CD4-positive, alpha-beta T cell treated with Interferon alpha-2 for 1 hour (primary cell): ENCODE data around the gene VWC2L.

ENCODE experiments used
- DNase-seq, 2 donors: peaks; one replicate each; pipeline ENCODE4 v3.0.0-alpha.2; 2020 to 2022

VWC2L gene

GRCh38 chr2:214542866-214543265 is 132.0 kb downstream of the VWC2L start:
- DNase-seq = no peak

DNA sequence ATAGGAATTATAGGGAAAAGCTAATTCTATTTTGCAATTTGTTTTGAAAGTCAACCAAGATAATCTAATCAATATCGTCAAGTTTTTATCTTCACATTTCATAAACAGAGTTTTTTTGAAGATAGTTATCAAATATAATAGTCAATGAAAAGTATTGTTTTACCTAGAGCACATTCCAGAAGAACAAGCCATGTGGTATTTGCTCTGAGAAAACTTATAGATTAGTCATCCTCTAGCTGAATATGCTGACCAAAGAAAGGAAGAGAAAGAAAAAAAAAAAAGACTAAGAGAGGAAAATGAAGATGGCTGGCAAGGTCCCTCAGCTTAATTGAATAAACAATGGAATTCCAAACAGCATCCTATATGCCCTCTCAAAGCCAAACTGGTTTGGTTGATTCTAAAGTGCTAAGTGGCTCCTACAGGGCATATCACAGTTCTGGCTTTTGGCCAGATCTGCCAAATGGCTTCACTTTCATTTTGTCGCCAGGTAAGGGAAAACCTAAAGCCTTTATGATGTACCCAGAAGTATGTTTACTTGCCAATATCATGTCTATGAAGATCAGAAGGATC is 132.6 kb downstream of the VWC2L start:
- no peak for DNase-seq

GRCh38 chr2:214545898-214546542 is 135.2 kb downstream of the VWC2L start:
- no peak for DNase-seq

GRCh38 chr2:214547931-214548330 is 137.1 kb downstream of the VWC2L start:
- no peak for DNase-seq

DNA sequence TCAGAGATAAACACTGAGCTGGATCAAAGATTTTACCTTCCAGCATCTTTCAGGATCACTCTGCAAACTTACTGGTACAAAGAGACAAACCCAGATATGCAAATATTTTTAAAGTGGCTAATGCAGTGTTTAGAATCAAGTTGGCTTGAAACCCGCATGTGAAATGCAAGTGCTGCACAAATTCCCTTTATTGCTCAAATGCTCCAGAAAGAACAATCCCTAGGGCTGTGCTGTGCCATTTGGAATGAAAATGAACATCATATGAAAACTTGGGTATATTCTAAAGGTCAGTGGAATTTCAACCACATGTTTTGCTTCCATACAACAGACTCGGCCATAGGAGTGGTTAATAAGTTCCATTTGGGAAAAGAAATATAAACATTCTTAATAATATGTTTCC is 139.1 kb downstream of the VWC2L start:
- DNase-seq = no peak

GRCh38 chr2:214550786-214551185 is 139.9 kb downstream of the VWC2L start:
- DNase-seq = no peak

DNA sequence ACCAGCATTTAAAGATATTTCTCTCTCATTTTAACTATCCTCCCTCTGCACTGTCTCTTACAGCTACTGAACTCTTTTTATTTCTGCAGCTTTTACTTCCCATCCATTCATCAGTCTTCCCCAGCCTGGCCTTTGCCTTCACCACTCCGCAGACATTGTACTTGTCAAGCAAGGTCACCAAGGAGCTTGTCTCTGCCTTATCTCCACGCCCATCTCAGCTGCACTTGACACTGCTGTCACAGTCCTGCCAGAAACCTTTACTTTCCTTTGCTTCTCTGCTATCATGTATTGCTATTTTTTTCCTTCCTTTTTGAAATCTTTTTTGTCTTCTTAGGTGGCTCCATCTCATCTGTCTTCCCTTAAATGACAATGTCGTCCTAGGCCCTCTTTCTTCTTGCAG is 147.0 kb downstream of the VWC2L start:
- no peak for DNase-seq

GRCh38 chr2:214558341-214558740 is 147.5 kb downstream of the VWC2L start:
- DNase-seq = no peak

GRCh38 chr2:214560176-214560575 is 149.3 kb downstream of the VWC2L start:
- DNase-seq = no peak

DNA sequence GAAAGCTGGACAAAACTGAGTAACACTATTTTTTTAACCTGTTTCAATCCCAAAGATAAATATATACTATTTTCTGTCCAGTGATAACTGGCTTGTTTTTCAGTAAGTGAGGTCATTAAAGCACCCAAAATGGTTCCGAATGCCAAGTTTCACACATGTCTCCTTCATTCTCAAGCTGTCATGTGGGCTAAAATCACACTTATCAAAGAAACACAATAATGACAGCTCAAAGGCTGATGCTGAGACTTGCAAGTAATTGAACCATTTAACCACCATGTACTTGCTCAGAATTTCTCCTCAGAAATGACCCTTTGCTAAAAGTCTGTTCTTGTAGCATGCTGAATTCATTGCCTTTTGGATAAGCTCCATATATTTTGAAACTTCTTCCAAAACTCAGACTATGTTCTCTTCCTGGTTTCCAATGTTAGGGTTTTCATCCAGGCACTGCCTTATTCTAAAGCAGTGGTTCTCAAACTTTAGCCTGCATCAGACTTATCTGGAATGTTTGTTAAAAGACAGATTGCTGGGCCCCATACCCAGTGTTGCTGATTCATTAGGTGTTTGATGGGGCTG is 149.8 kb downstream of the VWC2L start:
- no peak for DNase-seq

GRCh38 chr2:214565246-214565645 is 154.4 kb downstream of the VWC2L start:
- DNase-seq = no peak

DNA sequence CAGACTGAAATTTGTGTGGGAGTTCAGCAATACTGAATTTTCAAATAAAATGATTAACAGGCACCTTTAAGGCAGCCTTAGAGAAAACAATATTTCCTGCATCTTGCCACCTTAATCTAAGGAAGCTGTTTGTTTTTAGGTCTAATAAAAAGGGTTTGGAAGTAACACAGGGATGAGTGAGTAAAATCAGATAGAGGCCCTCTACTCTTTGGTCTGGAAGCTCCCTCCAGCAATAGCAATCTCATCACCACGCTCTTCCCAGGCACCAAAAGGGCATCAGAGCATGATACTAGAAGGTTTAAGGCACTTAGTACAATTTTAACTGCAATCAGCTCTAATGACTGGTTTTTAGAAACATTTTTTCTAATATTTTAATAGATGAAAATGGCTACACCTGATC is 155.6 kb downstream of the VWC2L start:
- no peak for DNase-seq

DNA sequence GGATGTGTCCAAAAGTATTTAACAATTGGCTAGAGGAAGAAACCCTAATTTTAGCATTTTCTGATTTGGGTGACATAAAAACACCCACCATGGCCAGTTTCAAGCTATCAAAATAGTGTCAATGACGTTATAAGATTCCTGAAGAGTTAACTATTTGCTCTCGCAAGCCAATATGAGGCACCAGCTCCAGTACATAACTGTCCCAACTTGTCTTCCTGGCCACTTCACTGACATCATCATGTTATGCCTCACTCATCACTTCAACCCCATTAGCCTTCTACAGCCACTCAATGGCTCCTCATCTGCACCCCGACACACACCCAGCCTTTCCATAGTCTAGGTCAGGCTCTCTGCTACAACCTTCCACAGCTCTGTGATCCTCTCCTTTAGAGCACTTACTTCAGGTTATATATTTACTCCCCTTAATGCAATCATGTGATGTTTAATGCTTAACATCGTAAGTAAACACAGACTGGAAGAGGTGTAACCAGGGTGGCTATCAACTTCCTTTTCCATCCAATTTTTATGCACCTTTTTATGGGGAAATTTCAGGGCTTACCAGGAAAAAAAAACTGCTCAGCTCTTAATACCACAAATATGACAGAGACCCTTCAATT is 158.7 kb downstream of the VWC2L start:
- DNase-seq = no peak

- no peak for DNase-seq
Measured at GRCh38 chr2:214574084-214574781, 163.4 kb downstream of the VWC2L start.

- DNase-seq = no peak
Measured at GRCh38 chr2:214575030-214575429, 164.2 kb downstream of the VWC2L start.

DNA sequence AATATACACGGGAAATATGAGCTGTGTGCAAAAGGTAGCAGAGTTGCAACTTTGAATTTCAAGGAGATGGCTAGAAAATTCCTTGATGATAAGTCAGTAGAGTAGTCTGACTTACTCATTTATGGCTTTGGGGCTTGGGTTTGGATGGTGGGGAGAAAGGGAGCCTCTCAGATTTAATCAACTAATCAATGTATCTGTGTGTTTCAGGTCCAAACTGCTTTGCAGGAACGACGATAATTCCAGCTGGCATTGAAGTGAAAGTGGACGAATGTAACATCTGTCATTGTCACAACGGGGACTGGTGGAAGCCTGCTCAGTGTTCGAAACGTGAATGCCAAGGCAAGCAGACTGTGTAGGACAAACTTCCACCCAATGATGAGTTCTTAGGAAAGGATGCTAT is 164.6 kb downstream of the VWC2L start:
- no peak for DNase-seq

- no peak for DNase-seq
Measured at GRCh38 chr2:214577769-214578168, 166.9 kb downstream of the VWC2L start.

DNA sequence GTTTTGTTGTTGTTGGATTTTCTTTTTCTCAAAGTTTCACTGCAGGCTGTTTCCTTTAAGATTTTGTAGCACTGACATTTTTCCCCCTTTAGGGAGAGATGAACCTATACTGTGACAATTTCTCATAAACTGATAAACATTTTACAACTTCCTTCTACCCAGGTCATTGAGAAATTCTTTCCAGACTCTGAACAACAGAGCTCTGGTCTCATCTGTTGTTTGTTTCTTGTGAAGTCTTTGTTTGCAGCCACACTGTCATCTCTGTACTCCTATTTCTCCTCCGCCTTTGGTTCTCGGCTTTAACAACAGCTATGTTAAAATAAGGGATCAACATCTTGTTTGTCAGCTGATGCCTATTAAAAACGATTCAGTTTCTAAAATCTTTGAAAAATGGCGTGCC is 167.6 kb downstream of the VWC2L start:
- DNase-seq = no peak

DNA sequence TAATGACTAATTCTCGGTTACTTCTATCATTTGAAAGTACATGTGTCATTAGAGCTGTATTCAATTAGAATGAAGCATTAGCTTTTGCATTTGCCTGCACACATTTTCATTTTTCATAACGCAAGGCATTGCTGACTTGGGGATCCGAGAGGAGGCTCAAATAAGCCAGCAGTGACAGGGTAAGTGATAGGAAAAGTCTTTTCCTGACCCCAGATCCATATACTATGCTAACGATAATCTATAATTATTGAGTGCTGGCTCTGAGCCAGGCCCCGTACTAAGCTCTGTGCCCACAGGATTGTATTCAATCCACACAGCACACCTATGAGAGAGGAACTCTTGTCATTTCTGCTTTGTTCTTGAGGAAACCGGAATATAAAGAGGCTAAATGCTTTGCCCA is 168.2 kb downstream of the VWC2L start:
- no peak for DNase-seq

GRCh38 chr2:214587442-214587841 is 176.6 kb downstream of the VWC2L start:
- DNase-seq = no peak

DNA sequence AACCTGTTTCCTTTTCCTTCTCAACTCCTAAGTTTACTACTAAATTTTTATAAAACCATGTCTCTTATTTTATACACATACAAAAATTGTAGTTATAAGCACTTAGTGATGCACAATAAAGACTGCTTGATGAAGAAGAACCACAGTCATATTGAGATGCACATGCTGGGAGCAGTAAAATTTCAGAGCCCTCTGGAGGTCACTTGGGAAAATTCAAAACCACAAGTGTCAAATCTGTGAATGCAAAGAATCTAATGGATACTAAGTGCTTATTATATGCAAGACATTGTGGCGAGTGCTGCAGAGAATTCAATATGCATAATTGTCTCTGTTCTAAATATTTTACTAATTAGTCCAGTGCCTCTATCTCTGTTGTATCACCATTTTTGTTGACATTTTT is 180.5 kb downstream of the VWC2L start:
- no peak for DNase-seq

DNA sequence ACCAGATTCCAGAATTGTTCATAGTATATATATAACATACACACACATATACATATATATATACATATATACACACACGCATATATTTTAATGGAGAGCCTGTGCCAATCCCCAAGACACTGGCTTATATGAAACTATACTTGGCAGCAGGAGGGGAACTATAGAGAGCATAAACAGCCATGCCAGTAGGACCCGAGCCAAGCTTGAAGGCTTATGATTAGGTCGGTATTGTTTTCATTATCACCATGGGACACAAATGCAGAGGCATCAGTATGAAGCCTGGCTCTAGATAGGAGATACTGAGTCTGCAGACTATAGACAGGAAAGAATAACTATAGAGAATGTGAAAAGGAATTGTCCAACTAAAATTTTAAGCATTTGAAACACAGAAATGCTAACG is 181.2 kb downstream of the VWC2L start:
- DNase-seq = no peak

DNA sequence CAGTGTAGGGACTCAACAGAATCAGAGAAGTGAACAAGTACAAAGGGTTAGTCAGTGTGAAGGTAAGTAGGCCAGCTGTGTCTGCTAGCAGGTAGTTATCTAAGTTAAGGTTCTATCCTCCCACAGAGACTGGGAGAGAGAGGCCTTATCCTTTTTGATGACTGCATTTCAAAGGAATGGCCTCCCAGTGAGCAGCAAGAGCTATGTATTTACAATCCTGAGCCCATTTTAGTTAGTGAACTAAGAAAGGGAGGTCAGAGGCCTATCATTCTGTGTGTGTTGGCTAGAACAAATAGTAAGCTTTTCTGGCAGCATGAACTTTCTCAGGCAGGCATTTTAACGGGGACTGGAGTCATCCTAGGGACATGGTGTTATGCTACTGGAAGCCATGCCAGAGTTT is 182.9 kb downstream of the VWC2L start:
- DNase-seq = no peak
